Liver (tissue), 9 donors: ENCODE measurements around the gene KMT5C. TPM values are rescaled to one million over a fixed set of nuclear protein-coding genes. Genes with fewer than 3 reads are reported as not detected.

ENCODE experiments used
- DNase-seq: peaks from one replicate; pipeline ENCODE4 v3.0.0-alpha.2; 2017; ENCODE audit warnings: low spot score
- H3K27ac ChIP-seq, 2 donors: one replicate each; pipeline ENCODE4 v1.7.0; 2013; ENCODE audit warnings: inconsistent platforms in 2 of 2, low read length in 2 of 2, control low read depth in 1 of 2, low read depth in 1 of 2, mild to moderate bottlenecking in 1 of 2
- H3K27me3 ChIP-seq, 4 donors: one replicate each; pipeline versions ENCODE4 v1.6.1 to v1.7.0; 2013; ENCODE audit warnings: low read length in 3 of 4, inconsistent platforms in 1 of 4, mild to moderate bottlenecking in 1 of 4, moderate library complexity in 1 of 4; ENCODE audit not compliant: control insufficient read depth in 4 of 4, insufficient read depth in 4 of 4
- H3K36me3 ChIP-seq, 4 donors: one replicate each; pipeline versions ENCODE4 v1.6.1 to v1.7.0; 2013; ENCODE audit warnings: low read length in 3 of 4, mild to moderate bottlenecking in 3 of 4, low read depth in 1 of 4, moderate library complexity in 1 of 4; ENCODE audit not compliant: control insufficient read depth in 4 of 4, insufficient read depth in 3 of 4
- H3K4me1 ChIP-seq, 4 donors: one replicate each; pipeline versions ENCODE4 v1.6.1 to v1.7.0; 2013; ENCODE audit warnings: low read length in 3 of 4, mild to moderate bottlenecking in 3 of 4, moderate library complexity in 1 of 4; ENCODE audit not compliant: control insufficient read depth in 4 of 4, insufficient read depth in 4 of 4
- H3K4me3 ChIP-seq, 3 donors: one replicate each; pipeline versions ENCODE4 v1.6.1 to v1.7.0; 2013; ENCODE audit warnings: low read length in 3 of 3, control low read depth in 1 of 3, low read depth in 1 of 3, mild to moderate bottlenecking in 1 of 3
- H3K9ac ChIP-seq, 2 donors: one replicate each; pipeline ENCODE4 v1.7.0; 2013; ENCODE audit warnings: low read length in 2 of 2, mild to moderate bottlenecking in 2 of 2, moderate library complexity in 2 of 2, control low read depth in 1 of 2, low read depth in 1 of 2
- H3K9me3 ChIP-seq, 4 donors: one replicate each; pipeline versions ENCODE4 v1.6.1 to v1.7.0; 2013; ENCODE audit warnings: low read length in 3 of 4; ENCODE audit not compliant: control insufficient read depth in 4 of 4
- ATF3 ChIP-seq: IDR thresholded peaks from 2 replicates; pipeline ENCODE4 v1.6.1; 2016; ENCODE audit warnings: antibody characterized with exemption
- EGR1 ChIP-seq, 2 donors: IDR thresholded peaks; 2 replicates each; pipeline ENCODE4 v1.6.1; 2016 to 2018; ENCODE audit warnings: antibody characterized with exemption in 2 of 2, low read depth in 2 of 2
- FOXA1 ChIP-seq: IDR thresholded peaks from 2 replicates; pipeline ENCODE4 v1.6.1; 2016; ENCODE audit warnings: antibody characterized with exemption
- FOXA2 ChIP-seq: IDR thresholded peaks from 2 replicates; pipeline ENCODE4 v1.6.1; 2016; ENCODE audit warnings: antibody characterized with exemption
- GABPA ChIP-seq, 2 donors: IDR thresholded peaks in 1 of 2; conservative IDR thresholded peaks in 1 of 2; 2 replicates each; pipeline ENCODE4 v1.6.1; 2016; ENCODE audit warnings: antibody characterized with exemption in 2 of 2, mild to moderate bottlenecking in 1 of 2, moderate library complexity in 1 of 2
- HNF4A ChIP-seq, 2 donors: conservative IDR thresholded peaks; 2 replicates each; pipeline ENCODE4 v1.6.1; 2016; ENCODE audit warnings: antibody characterized with exemption in 2 of 2, mild to moderate bottlenecking in 2 of 2
- HNF4G ChIP-seq: IDR thresholded peaks from 2 replicates; pipeline ENCODE4 v1.6.1; 2016; ENCODE audit warnings: antibody characterized with exemption
- JUND ChIP-seq, 2 donors: IDR thresholded peaks; 2 replicates each; pipeline ENCODE4 v1.6.1; 2016; ENCODE audit warnings: antibody characterized with exemption in 2 of 2
- MAX ChIP-seq: IDR thresholded peaks from 2 replicates; pipeline ENCODE4 v1.6.1; 2016; ENCODE audit warnings: antibody characterized with exemption
- REST ChIP-seq: IDR thresholded peaks from 2 replicates; pipeline ENCODE4 v1.6.1; 2016; ENCODE audit warnings: antibody characterized with exemption, mild to moderate bottlenecking
- RXRA ChIP-seq, 2 donors: IDR thresholded peaks; 2 replicates each; pipeline ENCODE4 v1.6.1; 2017 to 2018; ENCODE audit warnings: antibody characterized with exemption in 2 of 2, mild to moderate bottlenecking in 1 of 2
- TAF1 ChIP-seq: conservative IDR thresholded peaks from 2 replicates; pipeline ENCODE4 v1.6.1; 2016; ENCODE audit warnings: antibody characterized with exemption, mild to moderate bottlenecking
- YY1 ChIP-seq: IDR thresholded peaks from 2 replicates; pipeline ENCODE4 v1.6.1; 2016; ENCODE audit warnings: antibody characterized with exemption, mild to moderate bottlenecking
- ZBTB33 ChIP-seq: IDR thresholded peaks from 2 replicates; pipeline ENCODE4 v1.6.1; 2016; ENCODE audit warnings: antibody characterized with exemption
- WGBS: extraction: QIAGEN DNeasy Blood & Tissue Kit; methylation state at CpG from one replicate; pipeline ENCODE4 v1.1.7; 2013; 5-methylcytosine and 5-hydroxymethylcytosine counted together
- polyA plus RNA-seq, 2 donors: library from polyadenylated mRNA; stranded (reverse) in 1 of 2; unstranded in 1 of 2; fragments of 200-250 nt in 1 of 2; fragments of >200 nt in 1 of 2; fragmentation: Nextera tagmentation in 1 of 2; extraction: Ambion mirVana in 1 of 2; gene quantifications; one replicate each; pipeline versions ENCODE4 v1.2.1 to v1.2.3, GENCODE V29; 2013 to 2015
- total RNA-seq, 2 donors: library from RNA; depleted of rRNA; stranded (reverse); fragments of >200 nt; gene quantifications; one replicate each; pipeline ENCODE4 v1.2.3, GENCODE V29; 2014
- donor health status: healthy.
- donor health status: healthy.
- donor health status: healthy.
- donor health status: healthy.
- donor health status: healthy.

Gene KMT5C
- total and polyA plus RNA-seq, 4 donors = 1.1 to 11.6 (median 3.0) TPM

GRCh38 chr19:55314396-55314795, 25.3 kb upstream of the KMT5C start:
- no peak overlapping the region for H3K4me3 ChIP-seq
- DNase-seq = no peak
- H3K4me1 ChIP-seq = no peaks in the 10 kb centered on the region
- 89% methylated on average over 8 of the region's 8 CpGs for WGBS
- H3K9me3 ChIP-seq = peaks cover 0 to 4% (median 1%) of the 10 kb centered on the region in 4 donors
- no peak overlapping the region for H3K27ac ChIP-seq
- H3K9ac ChIP-seq = no peak overlapping the region
- H3K36me3 ChIP-seq = no peaks in the 10 kb centered on the region
- peaks cover 0 to 4% (median 0%) of the 10 kb centered on the region in 4 donors for H3K27me3 ChIP-seq
- TF ChIP-seq MAX = no peak

- DNase-seq = no peak
- 84% methylated on average over 13 of the region's 13 CpGs for WGBS
- H3K36me3 ChIP-seq = no peaks in the 10 kb centered on the region
These were observed 23.6 kb upstream of the KMT5C start for GRCh38 chr19:55315956-55316525.

More at GRCh38 chr19:55315956-55316525, 23.6 kb upstream of the KMT5C start:
- Histone ChIP-seq H3K9me3 (peaks cover 0 to 4% (median 1%) of the 10 kb centered on the region in 4 donors), H3K9ac (no peak overlapping the region), H3K4me1 (no peaks in the 10 kb centered on the region), H3K27me3 (peaks cover 0 to 4% (median under 1%) of the 10 kb centered on the region in 4 donors), H3K4me3 (no peak overlapping the region), H3K27ac (no peak overlapping the region)
- no peak for TF ChIP-seq GABPA (IDR thresholded peaks at IDR 0.05 in 1 of 2, conservative IDR thresholded peaks at IDR 0.05 in 1 of 2)
- TF ChIP-seq MAX = no peak
- TF ChIP-seq JUND (IDR thresholded peaks at IDR 0.05) = no peak
- TF ChIP-seq ATF3 = no peak
- no peak for TF ChIP-seq YY1
- no peak for TF ChIP-seq HNF4A (conservative IDR thresholded peaks at IDR 0.05)
- TF ChIP-seq FOXA1 = no peak
- TF ChIP-seq REST = no peak
- TF ChIP-seq HNF4G = no peak
- no peak for TF ChIP-seq EGR1 (IDR thresholded peaks at IDR 0.05; ENCODE audit: low read depth in 2 of 2)
- TF ChIP-seq TAF1 = no peak
- TF ChIP-seq RXRA (IDR thresholded peaks at IDR 0.05) = no peak
- no peak for TF ChIP-seq ZBTB33
- no peak for TF ChIP-seq FOXA2
